ENCODE measurements around the gene C15orf39.
"Not testable (repeated sequence)": the region's sequence is repeated elsewhere in the genome, so short reads cannot be mapped to it uniquely, and the experiment has no call there.

GRCh38 chr15:75258034-75258433 is 56.4 kb downstream of the C15orf39 start, which contains the start of gene GOLGA6C:
- TF ChIP-seq CTCF, POLR2A (IDR thresholded peaks at IDR 0.05): not testable (repeated sequence)
